GM19023 (cell line): ENCODE results near the gene GTF2IRD1.
"Not testable (repeated sequence)": the region's sequence is repeated elsewhere in the genome, so short reads cannot be mapped to it uniquely, and the experiment has no call there.

Source experiments
- ATAC-seq: cut with Tn5 transposase; IDR thresholded peaks from one replicate; pipeline ENCODE4 v1.9.1; 2021; ENCODE audit warnings: mild to moderate bottlenecking, moderate library complexity; ENCODE audit not compliant: unreplicated experiment

GTF2IRD1 gene

DNA sequence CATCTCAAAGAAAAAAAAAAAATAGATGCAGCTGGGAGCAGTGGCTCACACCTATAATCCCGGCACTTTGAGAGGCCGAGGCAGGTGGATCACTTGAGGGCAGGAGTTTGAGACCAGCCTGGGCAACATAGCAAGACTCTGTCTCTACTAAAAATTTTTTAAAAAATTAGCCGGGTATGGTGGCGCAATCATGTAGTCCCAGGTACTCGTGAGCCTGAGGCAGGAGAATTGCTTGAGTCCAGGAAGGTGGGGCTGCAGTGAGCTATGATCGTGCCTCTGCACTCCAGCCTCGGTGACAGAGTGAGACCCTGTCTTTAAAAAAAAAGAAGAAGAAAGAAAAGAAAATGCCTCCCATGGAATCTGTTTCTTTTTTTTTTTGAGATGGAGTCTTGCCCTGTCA is 31.9 kb downstream of the GTF2IRD1 start:
- ATAC-seq = no peak

DNA sequence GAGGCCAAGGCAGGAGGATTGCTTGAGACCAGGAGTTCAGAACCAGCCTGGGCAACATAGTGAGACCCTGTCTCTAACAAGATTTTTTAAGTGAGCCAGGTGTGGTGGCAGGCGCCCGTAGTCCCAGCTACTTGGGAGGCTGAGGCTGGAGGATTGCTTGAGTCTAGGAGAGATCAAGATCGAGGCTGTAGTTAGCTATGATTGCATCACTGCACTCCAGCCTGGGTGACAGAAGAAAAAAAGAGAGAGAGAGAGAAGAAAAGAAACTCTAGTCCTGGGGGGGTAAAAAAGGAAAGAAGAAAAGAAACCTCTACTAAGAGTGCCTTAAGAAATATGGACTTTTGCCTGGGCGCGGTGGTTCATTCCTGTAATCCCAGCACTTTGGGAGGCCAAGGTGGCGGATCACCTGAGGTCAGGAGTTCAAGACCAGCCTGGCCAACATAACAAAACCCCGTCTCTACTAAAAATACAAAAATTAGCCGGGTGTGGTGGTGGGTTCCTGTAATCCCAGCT is 34.9 kb downstream of the GTF2IRD1 start:
- not testable (repeated sequence) for ATAC-seq

DNA sequence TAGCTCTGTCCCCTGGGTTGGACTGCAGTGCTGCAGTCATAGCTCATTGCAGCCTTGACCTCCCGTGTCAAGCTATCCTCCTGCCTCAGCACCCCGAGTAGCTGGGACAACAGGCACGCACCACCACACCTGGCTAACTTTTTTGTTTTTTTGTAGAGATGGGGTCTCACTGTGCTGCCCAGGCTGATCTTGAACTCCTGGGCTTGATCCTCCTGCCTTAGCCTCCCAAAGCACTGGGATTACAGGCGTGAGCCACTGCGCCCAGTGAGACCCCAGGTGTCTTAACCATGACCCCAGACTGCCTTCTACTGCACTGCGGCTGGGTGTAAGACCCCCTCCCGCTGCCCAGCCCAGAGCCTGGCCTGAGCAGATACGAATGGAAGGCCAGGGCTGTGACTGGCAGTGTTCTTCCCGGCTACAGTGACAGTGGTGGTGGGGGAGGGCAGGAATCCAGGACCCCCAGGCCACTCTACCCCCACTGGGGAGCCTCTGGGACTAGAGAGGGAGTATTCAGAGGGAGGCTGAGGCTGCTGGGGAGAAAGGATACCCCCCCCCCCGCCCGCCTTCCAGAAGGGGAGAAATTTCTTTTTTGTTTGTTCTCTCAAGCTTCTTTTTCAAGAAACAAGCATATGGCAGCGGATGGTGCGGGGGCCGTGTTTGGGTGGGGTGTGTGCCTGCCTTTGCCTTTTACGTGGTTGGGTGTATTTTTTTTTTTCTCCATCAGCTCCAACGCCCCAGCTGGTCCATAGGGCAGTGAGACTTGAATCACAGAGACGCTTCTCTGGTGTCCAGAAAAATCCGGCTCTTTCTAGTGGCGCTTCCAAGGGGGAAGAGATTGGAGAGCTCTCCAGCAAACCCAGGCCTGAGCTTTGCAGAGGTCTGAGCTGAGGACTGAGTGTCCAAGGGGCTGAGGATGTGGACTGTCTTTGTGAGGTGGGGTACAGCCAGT is 36.6 kb downstream of the GTF2IRD1 start:
- ATAC-seq = no peak

DNA sequence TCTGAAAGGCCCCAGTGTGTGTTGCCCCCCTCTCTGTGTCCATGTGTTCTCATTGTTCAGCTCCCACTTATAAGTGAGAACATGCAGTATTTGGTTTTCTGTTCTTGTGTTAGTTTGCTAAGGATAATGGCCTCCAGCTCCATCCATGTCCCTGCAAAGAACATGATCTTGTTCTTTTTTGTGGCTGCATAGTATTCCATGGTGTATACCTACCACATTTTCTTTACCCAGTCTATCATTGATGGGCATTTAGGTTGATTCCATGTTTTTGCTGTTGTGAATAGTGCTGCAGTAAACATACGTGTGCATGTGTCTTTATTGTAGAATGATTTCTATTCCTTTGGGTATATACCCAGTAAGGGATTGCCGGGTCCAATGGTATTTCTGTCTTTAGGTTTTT is 37.8 kb downstream of the GTF2IRD1 start:
- ATAC-seq = not testable (repeated sequence)

DNA sequence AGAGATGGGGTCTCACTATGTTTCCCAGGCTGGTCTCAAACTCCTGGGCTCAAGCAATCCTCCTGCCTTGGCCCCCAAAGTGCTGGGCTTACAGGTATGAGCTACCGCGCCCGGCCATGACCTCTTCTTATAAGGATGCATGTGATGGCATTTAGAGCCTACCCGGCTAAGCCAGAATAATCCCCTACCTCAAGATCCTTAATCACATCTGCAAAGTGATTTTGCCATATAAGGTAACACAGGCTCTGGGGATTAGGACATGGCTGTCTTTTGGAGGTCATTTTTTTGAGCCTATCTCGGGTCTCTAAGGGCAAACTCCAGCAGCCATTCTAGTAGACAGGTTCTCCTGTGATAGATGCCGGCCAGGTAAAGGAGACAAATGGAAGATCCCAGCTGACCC is 39.6 kb downstream of the GTF2IRD1 start:
- ATAC-seq = no peak

GRCh38 chr7:74494076-74494548 is 40.4 kb downstream of the GTF2IRD1 start:
- ATAC-seq = no peak

DNA sequence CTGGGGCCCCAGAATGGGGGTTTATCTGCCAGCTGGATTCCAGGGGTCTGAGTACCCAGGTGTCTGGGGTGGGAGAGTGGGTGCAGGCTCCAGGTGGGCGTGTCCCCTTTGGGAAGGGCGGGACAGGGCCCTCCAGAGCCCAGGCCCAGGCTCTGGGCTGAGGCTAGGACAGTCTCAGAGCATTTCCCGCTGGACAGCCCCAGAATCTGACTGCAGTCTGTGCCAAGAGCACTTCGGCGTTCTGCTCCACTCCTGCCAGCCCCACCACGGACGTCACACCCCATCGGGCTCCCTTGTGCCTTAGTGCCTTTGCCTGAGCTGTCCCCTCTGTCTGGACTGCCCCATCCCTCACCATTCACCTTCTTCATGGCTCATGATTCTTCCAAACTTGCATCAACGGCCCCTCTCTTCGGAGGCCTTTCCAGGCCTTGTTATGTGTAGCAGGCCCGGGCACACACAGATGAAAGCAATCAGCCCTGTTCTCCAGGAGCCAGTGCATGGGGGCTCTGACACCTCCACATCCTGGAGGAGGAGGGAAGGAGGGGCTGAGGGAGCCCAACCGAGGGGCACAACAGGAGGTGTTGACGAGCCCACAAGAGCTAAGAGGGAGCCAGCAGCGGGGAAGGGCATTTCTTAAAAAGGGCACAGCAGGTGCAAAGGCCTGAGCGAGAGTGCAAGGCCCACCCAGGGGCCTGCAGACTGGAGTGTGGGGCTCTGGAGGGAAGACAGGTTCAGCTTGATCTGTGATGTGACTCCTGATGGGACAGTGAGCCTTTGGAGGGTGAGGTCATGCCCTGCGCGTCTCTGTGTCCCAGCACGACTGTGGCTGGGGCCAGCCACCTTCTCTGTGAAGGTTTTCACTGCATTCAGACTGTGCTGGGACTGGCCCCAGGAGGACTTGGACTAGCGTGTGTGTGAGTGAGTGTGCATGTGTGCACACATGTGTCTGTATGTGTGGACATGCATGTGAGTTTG is 41.7 kb downstream of the GTF2IRD1 start:
- ATAC-seq = no peak

DNA sequence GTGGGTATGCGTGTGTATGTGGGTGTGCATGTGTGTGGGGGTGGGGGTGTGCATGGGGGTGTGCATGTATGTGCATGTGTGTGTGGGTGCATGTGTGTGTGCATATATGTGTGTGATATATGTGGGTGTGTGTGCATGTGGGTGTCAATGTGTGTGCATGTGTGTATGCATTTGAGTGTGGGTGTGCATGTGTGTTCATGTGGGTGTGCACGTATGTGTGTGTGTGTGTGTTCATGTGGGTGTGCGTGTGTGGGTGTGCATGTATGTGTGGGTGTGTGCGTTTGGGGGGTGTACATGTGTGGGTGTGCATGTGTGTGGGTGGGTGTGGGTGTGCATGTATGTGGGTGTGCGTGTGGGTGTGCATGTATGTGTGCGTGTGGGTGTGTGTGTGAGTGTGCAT is 42.6 kb downstream of the GTF2IRD1 start:
- ATAC-seq = no peak

GRCh38 chr7:74496773-74497172 is 43.1 kb downstream of the GTF2IRD1 start:
- not testable (repeated sequence) for ATAC-seq

DNA sequence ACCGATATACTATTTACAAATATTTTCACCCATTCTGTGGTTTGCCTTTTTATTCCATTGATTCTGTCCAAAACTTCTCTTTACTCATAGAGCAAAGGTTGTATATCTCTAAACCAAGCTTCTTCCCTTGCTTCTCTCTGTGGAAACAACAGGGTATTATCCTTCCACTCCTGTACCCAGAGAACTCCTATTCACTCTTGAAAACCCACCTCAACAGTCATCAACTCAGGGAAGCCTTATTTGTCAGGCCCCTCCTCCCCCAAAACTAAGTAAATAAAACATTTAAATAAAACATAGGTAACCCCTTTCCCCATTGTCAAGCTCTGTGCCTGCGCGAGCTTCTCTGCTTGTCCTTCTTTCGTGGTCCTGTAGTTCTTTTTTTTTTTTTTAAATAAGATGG is 44.6 kb downstream of the GTF2IRD1 start:
- ATAC-seq = no peak

DNA sequence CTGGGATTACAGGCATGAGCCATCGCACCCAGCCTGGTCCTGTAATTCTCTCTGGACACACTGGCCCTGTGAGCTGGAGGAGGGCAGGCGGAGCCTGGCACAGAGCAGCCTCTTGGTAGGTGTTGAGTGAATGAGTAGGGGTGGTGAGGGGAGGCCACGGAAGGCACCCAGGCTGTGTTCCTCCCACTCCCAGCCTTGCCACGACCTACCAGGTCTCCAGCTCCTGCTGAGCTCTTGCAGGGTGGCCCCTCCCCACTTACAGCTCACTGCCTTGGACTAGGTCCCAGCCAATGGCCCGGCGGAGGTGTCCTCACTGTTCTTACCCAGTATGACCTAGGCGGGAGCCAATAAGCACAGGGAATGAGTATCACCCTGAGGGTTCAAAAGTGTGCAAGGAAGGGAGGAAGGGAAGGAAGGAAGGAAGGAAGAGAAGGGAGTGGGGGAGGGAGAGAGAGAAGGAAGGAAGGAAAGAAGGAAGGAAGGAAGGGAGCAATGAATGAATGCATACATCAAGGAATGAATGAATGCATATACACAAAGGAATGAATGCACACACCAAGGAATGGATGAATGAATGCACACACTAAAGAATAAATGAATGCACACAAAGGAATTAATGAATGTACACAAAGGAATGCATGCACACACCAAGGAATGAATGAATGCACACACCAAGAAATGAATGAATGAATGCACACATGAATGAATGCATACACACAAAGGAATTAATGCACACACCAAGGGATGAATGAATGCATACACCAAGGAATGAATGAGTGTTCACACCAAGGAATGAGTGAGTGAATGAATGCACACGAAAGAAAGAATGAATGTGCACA is 45.5 kb downstream of the GTF2IRD1 start:
- no peak for ATAC-seq

DNA sequence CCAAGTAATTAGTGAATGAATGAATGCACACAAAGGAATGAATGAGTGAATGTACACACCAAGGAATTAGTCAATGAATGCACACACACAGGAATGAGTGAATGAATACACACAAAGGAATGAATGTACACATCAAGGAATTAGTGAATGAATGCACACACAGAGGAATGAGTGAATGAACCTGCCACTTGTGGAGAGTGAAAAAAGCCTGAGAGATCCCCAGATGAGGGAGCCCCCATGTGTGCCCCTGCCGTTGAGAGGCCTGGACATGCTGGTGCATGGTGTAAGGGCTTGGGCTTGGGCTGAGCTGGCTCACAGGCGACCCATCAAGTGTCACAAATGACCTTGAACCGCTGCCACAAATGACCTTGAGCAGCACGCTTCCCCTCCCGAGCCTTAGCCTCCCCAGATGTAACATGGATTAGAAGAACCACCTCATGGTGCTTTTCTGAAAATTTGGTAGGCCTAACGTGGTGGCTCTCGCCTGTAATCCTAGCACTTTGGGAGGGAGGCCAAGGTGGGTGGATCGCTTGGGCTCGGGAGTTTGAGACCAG is 46.2 kb downstream of the GTF2IRD1 start:
- ATAC-seq = no peak

GRCh38 chr7:74501298-74501697 is 47.6 kb downstream of the GTF2IRD1 start:
- no peak for ATAC-seq

DNA sequence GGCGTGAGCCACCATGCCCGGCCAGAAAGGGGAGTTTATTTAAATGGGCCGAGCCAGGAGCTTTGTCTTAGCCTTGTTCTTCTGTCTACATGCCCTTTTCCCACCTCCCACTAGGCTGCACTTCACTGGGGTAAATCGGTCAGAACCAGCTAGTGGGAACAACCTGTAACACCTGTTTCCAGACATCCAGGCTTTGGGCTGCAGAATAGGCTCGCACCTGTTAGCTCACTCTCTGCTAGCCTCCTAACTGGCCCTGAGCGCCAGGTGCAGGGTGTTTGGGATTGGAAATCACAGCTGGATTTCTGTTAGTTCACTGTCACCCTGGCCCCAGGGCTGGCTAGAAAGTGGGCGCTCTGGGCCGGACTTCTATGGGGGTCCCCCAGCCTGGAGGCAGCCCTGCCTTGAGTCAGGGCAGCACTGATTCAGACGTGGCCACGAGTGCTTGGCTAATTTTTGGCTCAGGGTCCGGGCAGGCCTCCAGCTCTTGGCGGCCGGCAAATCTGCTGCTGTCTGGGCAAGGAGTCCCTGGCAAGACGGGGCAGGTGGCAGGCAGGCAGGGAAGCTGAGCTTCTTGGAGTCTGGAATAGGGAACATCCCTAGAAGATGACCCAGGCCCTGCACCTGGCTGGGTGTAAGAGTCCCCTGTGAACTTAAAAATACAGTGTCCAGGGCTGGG is 48.6 kb downstream of the GTF2IRD1 start:
- ATAC-seq = no peak

GRCh38 chr7:74503061-74503460 is 49.4 kb downstream of the GTF2IRD1 start:
- no peak for ATAC-seq

DNA sequence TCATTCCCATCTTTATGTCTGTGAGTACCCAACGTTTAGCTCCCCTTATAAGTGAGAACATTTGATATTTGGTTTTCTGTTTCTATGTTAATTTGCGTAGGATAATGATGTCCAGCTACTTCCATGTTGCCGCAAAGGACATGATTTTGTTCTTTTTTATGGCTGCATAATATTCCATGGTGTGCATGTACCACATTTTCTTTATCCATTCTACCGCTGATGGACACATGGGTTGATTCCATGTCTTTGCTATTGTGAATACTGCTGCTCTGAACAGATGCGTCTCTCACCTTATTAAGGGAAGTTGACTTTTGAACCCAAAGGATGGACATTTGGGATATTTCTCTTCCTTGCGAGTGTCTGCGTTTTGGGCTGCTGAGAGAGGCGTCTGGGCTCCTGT is 50.2 kb downstream of the GTF2IRD1 start:
- ATAC-seq = no peak

GRCh38 chr7:74505471-74506324 is 52.0 kb downstream of the GTF2IRD1 start:
- no peak for ATAC-seq

DNA sequence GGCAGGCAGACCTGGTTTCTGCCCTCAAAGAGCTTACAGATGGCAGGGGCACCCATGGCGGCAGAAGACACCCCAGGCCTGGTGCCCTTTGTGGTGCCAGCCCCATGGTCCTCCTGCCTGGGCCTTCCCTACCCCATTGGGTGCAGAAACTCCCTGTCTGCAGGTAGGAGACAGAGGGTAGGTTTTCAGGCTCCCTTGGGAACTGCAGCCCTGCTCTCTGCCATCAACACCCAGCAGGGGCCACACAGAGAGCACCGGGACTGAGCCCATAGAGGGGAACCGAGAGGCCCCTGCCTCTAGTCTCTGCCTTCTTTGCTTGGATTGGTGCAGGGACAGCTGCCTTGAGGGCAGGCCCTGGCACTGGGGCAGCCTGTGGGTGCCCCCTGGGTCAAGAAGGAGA is 52.6 kb downstream of the GTF2IRD1 start:
- no peak for ATAC-seq
